IPS-20b (cell line): ENCODE measurements around the gene CUBN.

ENCODE experiments used
- H3K27ac ChIP-seq: one replicate; pipeline ENCODE4 v1.5.1; 2013; ENCODE audit warnings: low read length
- H3K27me3 ChIP-seq: 2 replicates; pipeline ENCODE4 v1.6.1; 2013; ENCODE audit warnings: mild to moderate bottlenecking, low read length, inconsistent platforms; ENCODE audit not compliant: insufficient read depth
- H3K36me3 ChIP-seq: 2 replicates; pipeline ENCODE4 v1.6.1; 2013; ENCODE audit warnings: low read depth, mild to moderate bottlenecking, inconsistent platforms, low read length, moderate library complexity; ENCODE audit not compliant: insufficient read depth
- H3K4me1 ChIP-seq: 2 replicates; pipeline ENCODE4 v1.6.1; 2013; ENCODE audit warnings: mild to moderate bottlenecking, control low read depth, inconsistent platforms, low read length, moderate library complexity; ENCODE audit not compliant: insufficient read depth
- H3K4me3 ChIP-seq: 2 replicates; pipeline ENCODE4 v1.5.1; 2013; ENCODE audit warnings: mild to moderate bottlenecking, low read length, inconsistent platforms
- H3K9ac ChIP-seq: 2 replicates; pipeline ENCODE4 v1.6.1; 2013; ENCODE audit warnings: low read depth, mild to moderate bottlenecking, inconsistent platforms, low read length, moderate library complexity
- H3K9me3 ChIP-seq: 2 replicates; pipeline ENCODE4 v1.6.1; 2013; ENCODE audit warnings: mild to moderate bottlenecking, low read depth, low read length, inconsistent platforms; ENCODE audit not compliant: insufficient read depth

The CUBN gene

GRCh38 chr10:16856092-16856491, 273.5 kb downstream of the CUBN start:
- no peaks in the 10 kb centered on the region for H3K36me3 ChIP-seq
- H3K9ac ChIP-seq = peak overlapping the region; percentile 41; the same call in 1 of the 2 replicates
- H3K4me1 ChIP-seq = peaks cover 14% of the 10 kb centered on the region
- peak overlapping the region; percentile 46 for H3K27ac ChIP-seq
- H3K27me3 ChIP-seq = no peaks in the 10 kb centered on the region
- H3K9me3 ChIP-seq = no peaks in the 10 kb centered on the region
- no peak overlapping the region for H3K4me3 ChIP-seq

- no peaks in the 10 kb centered on the region for H3K27me3 ChIP-seq
- H3K4me3 ChIP-seq = no peak overlapping the region
- peaks cover 14% of the 10 kb centered on the region for H3K4me1 ChIP-seq
- H3K9me3 ChIP-seq = no peaks in the 10 kb centered on the region
- H3K27ac ChIP-seq = no peak overlapping the region
- H3K36me3 ChIP-seq = no peaks in the 10 kb centered on the region
- no peak overlapping the region for H3K9ac ChIP-seq
Observed at GRCh38 chr10:16854623-16855022, 275.0 kb downstream of the CUBN start.

DNA sequence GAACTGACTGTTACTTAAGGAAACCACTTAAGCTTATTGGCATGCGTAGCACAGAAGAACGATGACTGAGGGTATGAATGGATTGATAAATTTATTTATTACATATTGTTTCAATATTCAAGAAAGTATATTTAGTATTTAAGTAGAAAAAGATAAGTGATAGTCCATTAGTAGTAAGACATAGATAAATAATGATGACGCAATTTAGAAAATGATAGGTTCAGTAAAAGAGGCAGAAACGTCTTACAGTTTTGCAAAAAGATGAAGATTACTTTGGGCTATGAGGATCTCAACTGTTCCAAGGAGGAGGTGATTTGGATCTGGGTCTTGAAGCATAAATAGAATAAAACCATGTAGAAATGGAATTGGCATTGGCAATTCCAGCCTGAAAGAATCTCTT, 275.8 kb downstream of the CUBN start:
- Histone ChIP-seq H3K9ac (no peak overlapping the region), H3K4me1 (peaks cover 14% of the 10 kb centered on the region), H3K4me3 (no peak overlapping the region), H3K9me3 (no peaks in the 10 kb centered on the region), H3K27me3 (no peaks in the 10 kb centered on the region), H3K27ac (no peak overlapping the region), H3K36me3 (no peaks in the 10 kb centered on the region)

- Histone ChIP-seq H3K4me1 (peaks cover 14% of the 10 kb centered on the region), H3K36me3 (no peaks in the 10 kb centered on the region), H3K27me3 (no peaks in the 10 kb centered on the region), H3K9me3 (no peaks in the 10 kb centered on the region), H3K9ac (no peak overlapping the region), H3K4me3 (no peak overlapping the region), H3K27ac (no peak overlapping the region)
Observed at GRCh38 chr10:16853201-16853600, 276.4 kb downstream of the CUBN start.

DNA sequence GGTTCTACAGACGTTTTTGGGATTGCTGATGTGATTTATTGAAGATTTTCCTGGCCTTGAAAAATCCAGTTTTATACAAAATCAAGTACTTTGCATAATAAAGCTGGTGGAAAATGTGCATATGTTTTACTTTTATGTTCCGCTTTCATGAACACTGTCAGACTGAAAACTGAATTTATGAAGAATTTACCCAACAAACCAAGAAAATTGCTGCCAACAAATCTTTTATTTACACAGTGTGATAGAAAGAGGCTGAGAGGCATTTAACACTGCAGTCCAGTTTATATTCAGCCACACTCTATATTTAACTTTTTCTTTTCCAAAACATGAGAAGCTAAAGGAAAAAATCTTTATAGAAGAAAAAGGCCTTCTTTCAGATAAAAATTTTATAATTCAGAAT, 277.0 kb downstream of the CUBN start:
- Histone ChIP-seq H3K36me3 (no peaks in the 10 kb centered on the region), H3K4me3 (no peak overlapping the region), H3K27me3 (no peaks in the 10 kb centered on the region), H3K9ac (no peak overlapping the region), H3K27ac (no peak overlapping the region), H3K9me3 (no peaks in the 10 kb centered on the region), H3K4me1 (peaks cover 14% of the 10 kb centered on the region)

GRCh38 chr10:16848562-16849154, 281.0 kb downstream of the CUBN start:
- Histone ChIP-seq H3K36me3 (no peaks in the 10 kb centered on the region), H3K27ac (no peak overlapping the region), H3K9ac (no peak overlapping the region), H3K9me3 (no peaks in the 10 kb centered on the region), H3K4me3 (no peak overlapping the region), H3K4me1 (no peaks in the 10 kb centered on the region), H3K27me3 (no peaks in the 10 kb centered on the region)

GRCh38 chr10:16847644-16848043, 282.0 kb downstream of the CUBN start:
- Histone ChIP-seq H3K9me3 (no peaks in the 10 kb centered on the region), H3K36me3 (no peaks in the 10 kb centered on the region), H3K27ac (no peak overlapping the region), H3K27me3 (no peaks in the 10 kb centered on the region), H3K9ac (no peak overlapping the region), H3K4me1 (no peaks in the 10 kb centered on the region), H3K4me3 (no peak overlapping the region)

GRCh38 chr10:16845248-16845647, 284.4 kb downstream of the CUBN start:
- H3K27ac ChIP-seq = no peak overlapping the region
- no peaks in the 10 kb centered on the region for H3K27me3 ChIP-seq
- H3K9ac ChIP-seq = no peak overlapping the region

GRCh38 chr10:16843252-16843870, 286.2 kb downstream of the CUBN start:
- Histone ChIP-seq H3K9me3 (no peaks in the 10 kb centered on the region), H3K36me3 (no peaks in the 10 kb centered on the region), H3K9ac (no peak overlapping the region), H3K4me3 (no peak overlapping the region), H3K4me1 (no peaks in the 10 kb centered on the region), H3K27ac (no peak overlapping the region), H3K27me3 (no peaks in the 10 kb centered on the region)

More at GRCh38 chr10:16845248-16845647, 284.4 kb downstream of the CUBN start:
- H3K9me3 ChIP-seq = no peaks in the 10 kb centered on the region
- H3K36me3 ChIP-seq = no peaks in the 10 kb centered on the region
- no peaks in the 10 kb centered on the region for H3K4me1 ChIP-seq
- H3K4me3 ChIP-seq = no peak overlapping the region

- Histone ChIP-seq H3K4me3 (no peak overlapping the region), H3K27me3 (no peaks in the 10 kb centered on the region), H3K27ac (no peak overlapping the region), H3K4me1 (no peaks in the 10 kb centered on the region), H3K9ac (no peak overlapping the region), H3K36me3 (no peaks in the 10 kb centered on the region), H3K9me3 (no peaks in the 10 kb centered on the region)
Observed at GRCh38 chr10:16835228-16835627, 294.4 kb downstream of the CUBN start.

DNA sequence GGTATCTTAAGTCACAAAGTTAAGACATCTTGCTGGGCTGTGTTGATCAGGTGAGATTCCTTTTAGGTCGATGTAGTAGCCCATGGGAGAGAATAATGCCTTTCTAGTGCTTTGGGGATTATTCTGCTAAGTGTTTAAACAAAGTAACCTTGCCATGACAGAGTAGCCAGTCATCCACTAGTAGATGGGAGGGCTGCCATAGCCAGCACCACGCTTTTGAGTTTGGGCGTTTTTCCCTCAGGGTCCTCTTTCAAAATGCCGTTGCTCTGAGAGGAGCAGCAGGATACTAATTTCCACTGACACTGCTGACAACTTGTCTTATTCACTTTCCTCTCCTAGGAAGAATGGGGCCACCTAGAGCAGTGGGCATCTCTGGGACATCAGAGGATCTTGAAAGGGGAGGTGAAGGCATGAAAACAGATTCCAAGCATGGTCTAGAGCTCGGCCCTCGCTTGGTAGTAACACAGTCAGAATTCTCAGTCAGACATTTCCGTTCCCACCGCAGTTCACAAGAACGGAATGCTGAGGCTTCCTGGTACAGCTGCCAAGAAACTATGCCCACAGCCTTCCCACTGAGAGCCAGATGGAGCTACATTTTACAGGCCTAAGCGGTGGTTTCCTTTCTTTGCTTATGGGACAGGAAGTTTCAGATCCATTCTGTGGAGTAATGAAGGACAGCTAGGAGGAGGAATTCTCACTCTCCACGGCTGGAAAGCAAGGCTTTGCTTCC, 297.1 kb downstream of the CUBN start:
- H3K27ac ChIP-seq = no peak overlapping the region

GRCh38 chr10:16828701-16829175, 300.9 kb downstream of the CUBN start:
- Histone ChIP-seq H3K9me3 (peaks cover 2% of the 10 kb centered on the region; the same call in 1 of the 2 replicates), H3K4me3 (no peak overlapping the region), H3K27ac (no peak overlapping the region), H3K9ac (no peak overlapping the region), H3K4me1 (no peaks in the 10 kb centered on the region), H3K36me3 (no peaks in the 10 kb centered on the region), H3K27me3 (no peaks in the 10 kb centered on the region)

More for the DNA sequence above, 297.1 kb downstream of the CUBN start:
- H3K27me3 ChIP-seq = no peaks in the 10 kb centered on the region
- no peak overlapping the region for H3K4me3 ChIP-seq
- H3K9ac ChIP-seq = no peak overlapping the region
- H3K36me3 ChIP-seq = no peaks in the 10 kb centered on the region
- H3K4me1 ChIP-seq = no peaks in the 10 kb centered on the region
- H3K9me3 ChIP-seq = no peaks in the 10 kb centered on the region
